GM18511 (cell line): ENCODE measurements around the gene DNAJC17.
A peak's percentile ranks its signal among the peaks of the same experiment; 100 is the strongest.

Source experiments
- ATAC-seq: cut with Tn5 transposase; IDR thresholded peaks from one replicate; pipeline ENCODE4 v1.9.1; 2021; ENCODE audit warnings: mild to moderate bottlenecking, moderate library complexity; ENCODE audit not compliant: unreplicated experiment

DNAJC17 gene

GRCh38 chr15:40793216-40793989 is 13.9 kb downstream of the DNAJC17 start:
- no peak for ATAC-seq

GRCh38 chr15:40792394-40792793 is 14.9 kb downstream of the DNAJC17 start:
- no peak for ATAC-seq

GRCh38 chr15:40790718-40791117 is 16.6 kb downstream of the DNAJC17 start:
- ATAC-seq: no peak

GRCh38 chr15:40789999-40790398 is 17.3 kb downstream of the DNAJC17 start:
- ATAC-seq: no peak

- no peak for ATAC-seq
These were observed 18.2 kb downstream of the DNAJC17 start for GRCh38 chr15:40789119-40789518.

GRCh38 chr15:40787991-40788390 is 19.3 kb downstream of the DNAJC17 start:
- ATAC-seq: no peak

GRCh38 chr15:40787344-40787841 is 19.9 kb downstream of the DNAJC17 start:
- ATAC-seq: no peak

GRCh38 chr15:40785814-40786213 is 21.5 kb downstream of the DNAJC17 start:
- ATAC-seq: no peak

- ATAC-seq: no peak
These were observed 22.1 kb downstream of the DNAJC17 start for GRCh38 chr15:40785164-40785563.

- peak; percentile 77 for ATAC-seq
These were observed 24.6 kb downstream of the DNAJC17 start for GRCh38 chr15:40782609-40783227.

- no peak for ATAC-seq
These were observed 30.6 kb downstream of the DNAJC17 start for GRCh38 chr15:40776537-40777141.

- ATAC-seq: no peak
These were observed 31.3 kb downstream of the DNAJC17 start for GRCh38 chr15:40775740-40776536.

- no peak for ATAC-seq
These were observed 32.3 kb downstream of the DNAJC17 start for GRCh38 chr15:40775007-40775406.

- no peak for ATAC-seq
These were observed 33.4 kb downstream of the DNAJC17 start for GRCh38 chr15:40773902-40774301.

- ATAC-seq: no peak
These were observed 33.8 kb downstream of the DNAJC17 start for GRCh38 chr15:40773496-40773895.

- ATAC-seq: no peak
These were observed 35.3 kb downstream of the DNAJC17 start for GRCh38 chr15:40772014-40772413.

- ATAC-seq: no peak
These were observed 36.0 kb downstream of the DNAJC17 start for GRCh38 chr15:40771242-40771641.

GRCh38 chr15:40770147-40770721 is 37.0 kb downstream of the DNAJC17 start:
- no peak for ATAC-seq

GRCh38 chr15:40769274-40770146 is 37.8 kb downstream of the DNAJC17 start, which contains the start of gene C15orf62:
Gene C15orf62 (plus strand): TSS chr15:40769980. CDS start chr15:40770496, 516 bp downstream.
- peak; percentile 71 for ATAC-seq
